Activated T-cell treated with anti-CD3 and anti-CD28 coated beads, Interleukin-2, amount 50 U/mL, for 1 hour (primary cell): ENCODE results near the gene TAPT1.
"Not testable (repeated sequence)": the region's sequence is repeated elsewhere in the genome, so short reads cannot be mapped to it uniquely, and the experiment has no call there.

ENCODE experiments used
- DNase-seq: peaks from one replicate; pipeline ENCODE4 v3.0.0-alpha.2; 2020

TAPT1 gene

GRCh38 chr4:16225863-16226815 lies at the start of gene TAPT1:
TSS of gene TAPT1 (minus strand) at chr4:16226471. CDS start at chr4:16226457, 14 bp downstream.
- DNase-seq = peak; percentile 83

- no peak for DNase-seq
These were observed 45.1 kb upstream of the TAPT1 start for GRCh38 chr4:16271411-16271810.

- no peak for DNase-seq
These were observed 44.4 kb upstream of the TAPT1 start for GRCh38 chr4:16270454-16271328.

- DNase-seq = not testable (repeated sequence)
These were observed 43.6 kb upstream of the TAPT1 start for GRCh38 chr4:16269742-16270453.

GRCh38 chr4:16269240-16269639 lies 43.0 kb upstream of the TAPT1 start:
- no peak for DNase-seq

- DNase-seq = no peak
These were observed 42.0 kb upstream of the TAPT1 start for GRCh38 chr4:16268290-16268689.

- no peak for DNase-seq
These were observed 41.4 kb upstream of the TAPT1 start for GRCh38 chr4:16267639-16268038.

GRCh38 chr4:16265820-16266219 lies 39.5 kb upstream of the TAPT1 start:
- DNase-seq = no peak

- DNase-seq = no peak
These were observed 38.5 kb upstream of the TAPT1 start for GRCh38 chr4:16264798-16265197.

- DNase-seq = no peak
These were observed 36.8 kb upstream of the TAPT1 start for GRCh38 chr4:16263056-16263455.

- no peak for DNase-seq
These were observed 35.9 kb upstream of the TAPT1 start for GRCh38 chr4:16262188-16262587.

GRCh38 chr4:16261313-16261878 lies 35.1 kb upstream of the TAPT1 start:
- no peak for DNase-seq

GRCh38 chr4:16259889-16260246 lies 33.6 kb upstream of the TAPT1 start:
- DNase-seq = no peak

- no peak for DNase-seq
These were observed 33.1 kb upstream of the TAPT1 start for GRCh38 chr4:16259241-16259888.

GRCh38 chr4:16257611-16258010 lies 31.3 kb upstream of the TAPT1 start:
- DNase-seq = no peak

- no peak for DNase-seq
These were observed 30.1 kb upstream of the TAPT1 start for GRCh38 chr4:16256343-16256742.

GRCh38 chr4:16255730-16256129 lies 29.5 kb upstream of the TAPT1 start:
- no peak for DNase-seq

- DNase-seq = no peak
These were observed 27.1 kb upstream of the TAPT1 start for GRCh38 chr4:16253127-16253960.

GRCh38 chr4:16250661-16251365 lies 24.5 kb upstream of the TAPT1 start:
- no peak for DNase-seq

GRCh38 chr4:16248605-16249004 lies 22.3 kb upstream of the TAPT1 start:
- DNase-seq = no peak

- DNase-seq = no peak
These were observed 19.0 kb upstream of the TAPT1 start for GRCh38 chr4:16245241-16245640.
